Measurements from ENCODE around the gene MLLT1. TPM values are rescaled to one million over a fixed set of nuclear protein-coding genes. Genes with fewer than 3 reads are reported as not detected.
A peak's percentile ranks its signal among the peaks of the same experiment; 100 is the strongest.

The MLLT1 gene
- total and polyA plus RNA-seq, 8 donors = 3.1 to 33.8 (median 19.6) TPM

GRCh38 chr19:6264803-6265202 lies 15.0 kb downstream of the MLLT1 start:
- H3K4me1 ChIP-seq = peaks cover 17 to 69% (median 39%) of the 10 kb centered on the region in 4 donors
- H3K27ac ChIP-seq = no peak overlapping the region
- TF ChIP-seq POLR2A (IDR thresholded peaks at IDR 0.05) = no peak
- TF ChIP-seq EP300 (IDR thresholded peaks at IDR 0.05) = no peak
- TF ChIP-seq CTCF (IDR thresholded peaks at IDR 0.05) = no peak
- TF ChIP-seq POLR2AphosphoS5 (IDR thresholded peaks at IDR 0.05) = no peak
- intact Hi-C loops (cut with DNase I; ENCODE audit: low total_unique reads) = no loop called here
- H3K36me3 ChIP-seq = peaks cover 25 to 95% (median 87%) of the 10 kb centered on the region in 4 donors
- no peak overlapping the region for H3K4me3 ChIP-seq
- DNase-seq = no peak
- no peaks in the 10 kb centered on the region for H3K9me3 ChIP-seq
- no peaks in the 10 kb centered on the region for H3K27me3 ChIP-seq
- WGBS, 5 donors = 90 to 96% (median 93%) methylated on average over 4 of the region's 4 CpGs

- 75 to 87% (median 85%) methylated on average over 18 of the region's 18 CpGs for WGBS, 5 donors
- Histone ChIP-seq H3K27me3 (no peaks in the 10 kb centered on the region), H3K27ac (peak overlapping the region in 1 of 5 donors; percentile 12), H3K4me1 (peaks cover 23 to 69% (median 44%) of the 10 kb centered on the region in 4 donors), H3K4me3 (no peak overlapping the region), H3K9me3 (no peaks in the 10 kb centered on the region), H3K36me3 (peaks cover 16 to 93% (median 82%) of the 10 kb centered on the region in 4 donors)
- DNase-seq = no peak
- intact Hi-C loops (cut with DNase I; ENCODE audit: low total_unique reads) = no loop called here
- no peak for TF ChIP-seq EP300 (IDR thresholded peaks at IDR 0.05)
- TF ChIP-seq POLR2AphosphoS5 (IDR thresholded peaks at IDR 0.05) = no peak
- no peak for TF ChIP-seq POLR2A (IDR thresholded peaks at IDR 0.05)
- TF ChIP-seq CTCF (IDR thresholded peaks at IDR 0.05) = no peak
Observed at GRCh38 chr19:6263735-6264444, 15.9 kb downstream of the MLLT1 start.

GRCh38 chr19:6263306-6263705 lies 16.5 kb downstream of the MLLT1 start:
- intact Hi-C loops (cut with DNase I; ENCODE audit: low total_unique reads) = no loop called here
- H3K36me3 ChIP-seq = peaks cover 13 to 93% (median 80%) of the 10 kb centered on the region in 4 donors

GRCh38 chr19:6262519-6262918 lies 17.3 kb downstream of the MLLT1 start:
- Histone ChIP-seq H3K27ac (no peak overlapping the region), H3K4me1 (peaks cover 15 to 68% (median 42%) of the 10 kb centered on the region in 4 donors), H3K27me3 (no peaks in the 10 kb centered on the region), H3K9me3 (no peaks in the 10 kb centered on the region), H3K36me3 (peaks cover 8 to 90% (median 80%) of the 10 kb centered on the region in 4 donors), H3K4me3 (no peak overlapping the region)
- no peak for TF ChIP-seq CTCF (IDR thresholded peaks at IDR 0.05)
- no peak for TF ChIP-seq POLR2AphosphoS5 (IDR thresholded peaks at IDR 0.05)
- TF ChIP-seq EP300 (IDR thresholded peaks at IDR 0.05) = no peak
- no peak for TF ChIP-seq POLR2A (IDR thresholded peaks at IDR 0.05)
- DNase-seq = no peak
- intact Hi-C loops (cut with DNase I; ENCODE audit: low total_unique reads) = no loop called here
- 90 to 96% (median 92%) methylated on average over 11 of the region's 11 CpGs for WGBS, 5 donors

More at GRCh38 chr19:6263306-6263705, 16.5 kb downstream of the MLLT1 start:
- 79 to 89% (median 81%) methylated on average over 11 to 12 of the region's 12 CpGs for WGBS, 5 donors
- Histone ChIP-seq H3K27ac (peak overlapping the region in 1 of 5 donors; percentile 12), H3K9me3 (no peaks in the 10 kb centered on the region), H3K4me1 (peaks cover 18 to 69% (median 42%) of the 10 kb centered on the region in 4 donors), H3K27me3 (no peaks in the 10 kb centered on the region), H3K4me3 (no peak overlapping the region)
- no peak for DNase-seq
- TF ChIP-seq POLR2AphosphoS5 (IDR thresholded peaks at IDR 0.05) (no peak), EP300 (IDR thresholded peaks at IDR 0.05) (no peak), POLR2A (IDR thresholded peaks at IDR 0.05) (no peak), CTCF (IDR thresholded peaks at IDR 0.05) (no peak)

All from stomach (tissue), 9 donors.